Measurements from ENCODE around the gene DYNLT4. TPM values are rescaled to one million over a fixed set of nuclear protein-coding genes. Genes with fewer than 3 reads are reported as not detected.

Gene DYNLT4
- total RNA-seq, 1 experiment from 2014 or later: not detected

DNA sequence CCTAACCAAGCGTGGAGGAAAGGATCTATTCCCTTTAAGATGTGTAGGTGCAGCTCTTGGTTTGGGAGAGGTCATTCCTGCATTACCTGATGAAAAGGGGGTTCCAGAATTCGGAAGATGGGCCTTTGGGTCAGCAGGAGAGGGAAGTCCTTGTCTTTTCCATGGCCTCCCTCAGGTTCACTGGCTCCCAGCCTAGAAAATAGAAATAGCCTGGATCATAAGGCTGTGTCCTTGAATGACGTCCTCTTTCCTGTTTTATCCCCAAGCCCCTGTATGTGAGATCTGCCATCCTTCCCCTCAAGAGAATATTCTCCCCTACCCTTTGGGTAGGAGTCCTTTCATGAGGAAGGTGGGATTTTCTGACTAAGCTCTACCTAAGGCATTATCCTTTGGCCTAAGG, 46.3 kb downstream of the DYNLT4 start:
- in situ Hi-C loops (cut with HindIII; ENCODE audit: low pct_unique_long_range_greater_than_20kb, low sequenced_read_pairs) (no loop called here), intact Hi-C loops (cut with micrococcal nuclease; ENCODE audit: unreplicated experiment) (no loop called here)
- ATAC-seq (no peak), DNase-seq (ENCODE audit: low read depth, low spot score) (no peak)
- H3K4me1 ChIP-seq (ENCODE audit: control insufficient read depth, insufficient read depth, low read length): no peaks in the 10 kb centered on the region
- TF ChIP-seq SIN3A (IDR thresholded peaks at IDR 0.05; ENCODE audit: borderline replicate concordance, insufficient read depth, low read depth, low read length): no peak
- TF ChIP-seq TCF7L2 (IDR thresholded peaks at IDR 0.05; ENCODE audit: low read depth, low read length): no peak
- no peak for TF ChIP-seq REST (IDR thresholded peaks at IDR 0.05; ENCODE audit: insufficient read depth in 1 of 2, low read depth in 2 of 2, low read length in 1 of 2)
- peaks cover 27% of the 10 kb centered on the region for H3K36me3 ChIP-seq (ENCODE audit: control insufficient read depth, insufficient read depth, low read length)
- POLR2A ChIA-PET: no interaction called here
- no peaks in the 10 kb centered on the region for H3K27me3 ChIP-seq (ENCODE audit: control insufficient read depth, insufficient read depth, low read length)
- CTCF ChIA-PET: no interaction called here
- no peak overlapping the region for H3K27ac ChIP-seq (ENCODE audit: low read length)
- no peaks in the 10 kb centered on the region for H3K9me3 ChIP-seq (ENCODE audit: control insufficient read depth, insufficient read depth, low read depth, low read length)
- BruUV-seq (replicated peaks): no TSS peak
- no peak overlapping the region for H3K4me3 ChIP-seq (ENCODE audit: low read depth in 2 of 2, low read length in 2 of 2)

DNA sequence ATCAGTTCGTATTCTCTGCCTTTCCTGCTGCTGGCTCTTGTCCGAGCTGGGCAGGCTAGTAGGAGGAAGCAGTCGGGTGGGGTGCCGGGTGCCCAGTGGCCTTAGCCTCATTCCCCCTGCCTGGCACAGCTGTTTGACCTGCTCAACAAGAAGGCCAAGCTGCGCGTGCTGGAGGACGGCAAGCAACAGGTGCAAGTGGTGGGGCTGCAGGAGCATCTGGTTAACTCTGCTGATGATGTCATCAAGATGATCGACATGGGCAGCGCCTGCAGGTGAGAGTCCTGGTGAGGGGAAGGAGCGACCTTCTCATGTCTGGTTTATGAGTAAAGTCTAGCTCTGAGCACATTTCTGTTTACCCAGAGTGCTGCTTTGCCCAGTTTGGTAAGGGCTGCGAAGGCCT, 48.1 kb downstream of the DYNLT4 start:
- CTCF ChIA-PET: no interaction called here
- Histone ChIP-seq H3K4me3 (ENCODE audit: low read depth in 2 of 2, low read length in 2 of 2) (no peak overlapping the region), H3K36me3 (ENCODE audit: control insufficient read depth, insufficient read depth, low read length) (peaks cover 27% of the 10 kb centered on the region), H3K27ac (ENCODE audit: low read length) (no peak overlapping the region), H3K4me1 (ENCODE audit: control insufficient read depth, insufficient read depth, low read length) (no peaks in the 10 kb centered on the region), H3K27me3 (ENCODE audit: control insufficient read depth, insufficient read depth, low read length) (no peaks in the 10 kb centered on the region), H3K9me3 (ENCODE audit: control insufficient read depth, insufficient read depth, low read depth, low read length) (no peaks in the 10 kb centered on the region)
- TF ChIP-seq TCF7L2 (IDR thresholded peaks at IDR 0.05; ENCODE audit: low read depth, low read length): no peak
- no peak for TF ChIP-seq SIN3A (IDR thresholded peaks at IDR 0.05; ENCODE audit: borderline replicate concordance, insufficient read depth, low read depth, low read length)
- no peak for TF ChIP-seq REST (IDR thresholded peaks at IDR 0.05; ENCODE audit: insufficient read depth in 1 of 2, low read depth in 2 of 2, low read length in 1 of 2)
- TF ChIP-seq CTCF (IDR thresholded peaks at IDR 0.05): no peak
- no peak for TF ChIP-seq POLR2AphosphoS5 (IDR thresholded peaks at IDR 0.05; ENCODE audit: low read depth, low read length)
- DNase-seq (ENCODE audit: low read depth, low spot score) (no peak), ATAC-seq (no peak)
- POLR2A ChIA-PET: no interaction called here
- intact Hi-C loops (cut with micrococcal nuclease; ENCODE audit: unreplicated experiment) (no loop called here), in situ Hi-C loops (cut with HindIII; ENCODE audit: low pct_unique_long_range_greater_than_20kb, low sequenced_read_pairs) (no loop called here)
- BruUV-seq (replicated peaks): no TSS peak
